GM19238 (cell line): ENCODE data around the gene SLC9A3.

Experiments
- DNase-seq: peaks from one replicate; pipeline ENCODE4 v3.0.0; 2011; ENCODE audit warnings: low spot score; ENCODE audit not compliant: insufficient read length

The SLC9A3 gene

DNA sequence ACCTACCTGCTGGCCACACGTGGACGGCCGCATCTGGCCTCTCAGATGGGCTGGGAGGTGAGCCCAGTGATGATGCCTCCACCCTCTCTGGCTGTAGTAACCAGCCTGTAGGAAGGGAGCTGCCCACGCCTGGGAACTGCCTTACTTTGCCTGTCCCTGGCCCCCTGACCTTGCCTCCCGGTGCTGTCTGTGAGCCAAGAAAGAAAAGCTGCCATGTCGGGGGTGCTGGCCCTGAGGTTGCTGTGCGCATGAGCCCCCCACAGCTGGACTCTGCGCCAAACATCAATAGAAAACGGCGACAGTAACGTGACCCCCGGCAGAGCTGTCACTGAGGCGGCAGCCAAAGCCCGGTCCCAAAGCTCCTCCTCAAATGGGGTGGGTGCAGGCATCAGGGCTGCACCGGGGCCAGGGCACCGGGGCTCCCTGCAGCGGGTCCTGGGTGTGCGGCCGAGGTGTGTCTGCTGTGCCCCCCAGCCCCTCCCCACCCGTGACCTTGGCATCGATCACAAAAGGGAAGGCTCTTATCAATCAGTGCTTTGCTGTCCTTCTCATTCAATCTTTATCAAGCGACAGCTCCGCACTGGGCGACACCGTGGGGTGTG is 15.3 kb upstream of the SLC9A3 start:
- DNase-seq = no peak

DNA sequence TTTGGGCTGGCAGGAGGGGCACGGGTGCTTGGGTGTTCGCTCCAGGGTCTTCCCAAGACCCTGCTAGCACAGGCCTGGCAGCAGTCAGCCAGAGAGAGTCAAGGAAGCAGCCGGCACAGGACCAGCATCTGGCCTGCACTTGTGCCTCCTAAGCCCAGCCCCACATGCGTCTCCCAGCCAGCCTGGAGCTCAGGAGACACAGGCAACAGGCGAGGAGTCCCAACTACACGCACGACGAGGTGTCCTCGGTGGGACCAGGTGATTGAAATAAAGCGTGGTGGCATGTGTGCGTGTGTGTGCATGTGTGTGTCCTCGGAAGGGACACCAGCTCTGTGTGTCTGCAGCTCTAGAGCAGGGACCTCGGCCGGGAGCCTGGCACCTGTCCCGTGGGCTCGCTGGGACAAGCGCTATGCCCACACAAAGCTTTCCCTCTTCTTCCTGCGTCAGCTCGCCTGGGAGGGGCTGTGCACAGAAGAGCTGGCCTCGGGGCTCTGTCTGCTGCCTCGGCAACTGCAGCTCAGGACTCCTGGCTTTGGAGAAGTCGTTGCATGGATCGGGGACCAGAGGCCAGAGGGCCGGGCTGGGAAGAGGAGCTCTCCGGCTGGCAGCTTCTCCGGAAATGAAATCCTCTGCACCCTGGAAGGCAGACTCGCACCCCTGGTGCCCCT is 14.7 kb upstream of the SLC9A3 start:
- no peak for DNase-seq

DNA sequence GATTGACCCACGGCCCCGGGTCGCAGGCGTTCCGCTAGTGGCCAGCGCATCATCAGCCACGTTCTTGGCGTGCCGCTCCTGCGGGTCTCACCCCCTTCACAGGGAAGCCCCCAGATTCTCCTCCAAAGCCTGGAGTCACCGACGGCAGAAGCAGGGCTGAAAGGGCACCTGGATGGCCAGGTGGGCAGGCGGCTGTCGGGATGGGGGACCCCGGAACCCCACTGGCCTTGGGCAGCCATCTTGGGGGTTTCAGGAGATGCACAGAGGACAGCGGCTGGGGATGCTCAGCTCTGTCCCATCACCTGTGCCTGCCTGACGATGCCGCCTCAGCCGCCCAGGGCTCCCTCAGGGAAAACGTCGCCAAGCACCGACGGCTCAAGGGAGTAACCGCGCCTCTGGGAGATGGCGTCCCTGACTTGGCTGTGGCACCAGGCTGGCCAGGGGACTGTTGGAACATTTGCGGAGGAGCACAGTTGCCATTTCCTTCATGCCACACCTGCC is 14.1 kb upstream of the SLC9A3 start:
- DNase-seq = no peak

DNA sequence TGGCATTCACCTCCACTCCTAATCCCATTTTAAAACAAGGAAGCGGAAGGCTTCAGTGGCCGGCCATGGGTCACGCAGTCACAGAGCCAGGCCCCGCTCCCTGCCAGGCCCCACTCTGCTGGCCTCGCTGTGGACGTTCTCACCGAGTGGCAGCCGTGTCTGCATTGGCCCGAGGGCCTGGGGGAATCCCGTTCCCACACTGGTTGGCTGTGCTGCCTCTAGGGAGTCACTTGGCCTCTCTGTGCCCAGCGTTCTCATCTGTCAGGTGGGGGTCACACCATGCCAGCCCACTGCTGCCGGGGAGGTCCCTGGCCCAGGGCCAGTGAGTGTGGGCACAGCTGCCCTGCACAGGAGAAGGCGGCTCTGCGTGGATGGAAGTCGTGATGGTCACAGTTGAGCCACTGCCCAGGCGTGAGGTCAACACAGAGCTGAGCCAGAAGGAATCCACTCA is 13.4 kb upstream of the SLC9A3 start:
- no peak for DNase-seq

DNA sequence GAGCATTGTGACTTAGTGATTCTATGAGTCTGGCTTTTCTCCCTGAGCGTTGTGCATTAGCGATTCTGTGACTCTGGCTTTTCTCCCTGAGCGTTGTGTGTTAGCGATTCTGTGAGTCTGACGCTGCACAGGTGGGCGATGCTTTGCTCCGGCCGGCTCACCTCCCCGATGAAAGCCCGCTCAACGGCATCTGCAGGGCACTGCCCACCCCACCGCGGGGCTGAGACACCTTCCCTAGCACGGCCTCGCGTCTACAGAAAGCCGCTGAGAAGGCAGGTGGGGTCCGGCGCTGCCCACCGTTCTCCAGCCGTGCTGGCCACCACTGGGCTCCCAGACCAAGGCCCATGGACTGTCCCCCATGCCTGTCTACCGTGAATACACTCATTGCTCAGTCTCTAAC is 12.8 kb upstream of the SLC9A3 start:
- DNase-seq = no peak

DNA sequence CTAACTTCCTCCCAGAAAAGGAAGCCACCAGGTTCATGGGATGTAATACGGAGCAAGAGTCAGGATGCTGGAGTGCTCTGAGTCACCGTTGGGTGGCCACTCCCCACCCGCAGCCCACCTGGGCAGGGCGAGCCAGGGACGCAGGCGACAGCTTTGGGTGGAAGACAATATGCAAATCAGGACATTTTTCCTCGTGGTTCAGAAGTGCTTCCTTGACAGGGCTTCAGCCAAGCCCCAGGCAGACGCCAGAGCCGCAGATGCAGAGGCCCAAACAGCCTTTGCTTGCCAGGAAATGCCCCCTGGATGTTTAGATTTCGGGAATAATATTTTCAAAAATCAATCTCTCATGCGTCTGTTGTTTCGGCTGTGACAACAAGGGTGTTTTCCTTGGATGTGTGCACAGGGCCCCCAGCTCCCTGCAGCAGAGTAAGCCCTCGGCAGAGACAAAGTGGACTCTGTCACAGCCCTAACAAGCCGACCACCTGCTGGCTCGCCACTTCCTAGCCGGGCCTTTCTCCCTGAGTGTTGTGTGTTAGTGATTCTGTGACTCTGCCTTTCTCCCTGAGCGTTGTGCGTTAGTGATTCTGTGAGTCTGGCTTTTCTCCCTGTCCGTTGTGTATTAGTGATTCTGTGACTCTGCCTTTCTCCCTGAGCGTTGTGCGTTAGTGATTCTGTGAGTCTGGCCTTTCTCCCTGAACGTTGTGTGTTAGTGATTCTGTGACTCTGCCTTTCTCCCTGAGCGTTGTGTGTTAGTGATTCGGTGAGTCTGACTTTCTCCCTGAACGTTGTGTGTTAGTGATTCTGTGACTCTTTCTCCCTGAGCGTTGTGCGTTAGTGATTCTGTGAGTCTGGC is 11.8 kb upstream of the SLC9A3 start:
- DNase-seq = no peak

DNA sequence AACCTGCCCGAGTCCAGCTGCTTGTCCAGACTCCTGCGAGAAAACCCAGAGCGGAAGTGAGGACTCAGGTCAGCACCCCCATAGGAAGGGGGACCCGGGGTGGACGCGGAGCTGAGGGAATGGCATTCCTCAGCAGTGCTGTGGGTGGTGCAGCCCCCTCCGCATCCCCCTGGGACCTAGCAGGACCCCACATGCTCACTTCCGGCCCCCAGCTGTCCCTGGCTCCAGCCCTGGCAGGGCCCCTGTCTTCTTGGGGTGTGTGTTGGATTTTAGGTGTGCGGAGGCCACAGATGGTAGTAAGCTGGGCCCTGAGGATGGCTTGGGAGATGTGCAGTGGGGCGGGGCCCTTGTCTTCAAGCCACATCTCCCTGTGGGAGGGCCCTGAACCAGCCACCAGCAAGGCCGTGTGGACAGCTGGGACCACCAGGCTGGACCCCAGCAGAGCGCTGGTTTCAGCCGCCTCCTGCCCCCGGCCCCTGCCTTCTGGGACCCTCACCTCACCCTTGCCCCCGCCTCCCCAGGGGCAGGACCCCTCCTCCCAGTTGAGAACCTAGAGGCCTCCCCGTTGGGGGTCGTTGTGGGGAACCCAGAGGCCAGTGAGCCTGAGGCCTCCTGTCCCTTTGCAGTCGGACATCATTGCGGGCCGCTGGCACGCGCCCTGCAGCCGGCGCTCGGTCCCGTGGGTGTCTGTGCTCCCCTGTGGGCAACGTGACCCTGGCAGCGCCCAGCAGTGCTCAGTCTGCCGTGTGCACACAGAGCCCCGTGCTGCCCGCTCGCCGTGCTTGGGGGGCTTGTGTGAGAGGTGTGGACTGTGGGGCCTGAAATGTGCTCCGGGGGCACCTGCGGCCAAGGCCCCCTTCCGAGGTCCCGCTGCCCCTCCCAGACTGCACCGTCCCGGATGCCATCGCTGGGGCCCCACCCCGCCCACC is 10.8 kb upstream of the SLC9A3 start:
- no peak for DNase-seq

DNA sequence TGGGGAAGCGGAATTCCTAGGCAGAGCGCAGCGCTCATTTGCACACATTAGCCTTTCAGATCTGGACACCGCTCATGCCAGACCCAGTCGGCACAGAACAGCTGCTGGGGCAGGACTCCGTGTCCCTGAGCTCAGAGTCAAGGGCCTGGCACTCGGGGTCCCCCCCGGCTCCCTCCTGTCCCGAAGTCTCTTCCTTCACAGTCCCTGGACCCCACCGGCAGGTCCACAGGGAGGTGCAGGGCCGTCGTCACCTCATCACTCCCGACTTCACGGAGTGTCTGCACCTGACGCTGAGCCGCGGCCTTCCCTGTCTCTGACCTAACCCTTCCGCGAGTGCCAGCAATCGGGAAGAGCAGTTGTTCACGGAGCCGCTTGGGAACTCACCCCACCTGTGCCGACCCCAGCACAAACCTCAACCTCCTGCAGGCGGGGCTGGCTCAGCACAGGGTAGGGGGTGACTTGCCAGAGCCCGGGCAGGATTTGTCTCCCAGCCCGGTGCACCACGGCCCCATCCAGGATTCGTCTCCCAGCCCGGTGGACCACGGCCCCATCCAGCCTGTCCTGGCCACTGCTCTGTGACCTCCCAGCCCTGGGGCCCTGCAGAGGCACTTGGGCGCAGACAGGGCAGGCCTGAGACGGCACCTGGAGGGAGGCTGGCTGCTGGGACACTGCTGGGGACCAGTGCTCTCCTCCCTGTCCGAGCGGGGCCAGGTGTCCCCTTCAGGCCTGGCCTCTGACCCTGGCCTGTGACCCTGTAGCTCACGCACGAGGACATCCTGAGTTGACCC is 9.9 kb upstream of the SLC9A3 start:
- no peak for DNase-seq

DNA sequence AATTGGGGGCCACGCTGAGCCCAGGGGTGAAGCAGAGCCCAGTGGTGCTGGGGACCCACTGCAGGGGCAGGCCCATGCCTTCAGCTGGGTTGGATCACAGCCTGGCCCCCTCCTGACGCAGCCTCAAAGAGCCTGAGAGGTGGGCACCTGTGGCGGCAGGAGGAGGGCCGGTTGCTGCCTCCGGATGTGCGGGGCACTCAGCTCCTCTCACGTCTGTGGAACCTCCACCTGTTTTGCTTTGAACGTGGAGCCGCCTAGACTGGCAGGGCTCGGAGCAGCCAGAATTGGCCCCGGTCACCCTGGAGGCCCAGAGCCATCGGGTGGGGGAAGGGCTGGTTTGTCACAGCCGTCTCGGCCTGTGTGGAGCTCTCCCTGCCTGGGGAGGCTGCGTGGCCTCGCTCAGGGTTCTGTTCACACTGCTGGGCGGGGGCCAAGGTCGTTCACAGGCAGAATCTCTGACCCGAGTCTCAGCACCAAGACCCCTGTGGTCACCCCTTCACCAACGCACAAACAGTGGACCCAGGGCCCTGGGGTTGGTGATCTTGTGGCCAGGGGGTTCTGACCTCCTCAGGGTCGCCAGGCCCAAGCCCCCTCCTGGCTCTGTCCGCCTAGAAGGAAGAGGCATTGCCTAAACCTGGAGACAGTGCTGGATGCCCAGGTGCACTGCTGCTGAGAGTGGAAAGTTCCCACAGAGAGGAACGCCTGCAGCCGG is 9.2 kb upstream of the SLC9A3 start:
- DNase-seq = no peak

DNA sequence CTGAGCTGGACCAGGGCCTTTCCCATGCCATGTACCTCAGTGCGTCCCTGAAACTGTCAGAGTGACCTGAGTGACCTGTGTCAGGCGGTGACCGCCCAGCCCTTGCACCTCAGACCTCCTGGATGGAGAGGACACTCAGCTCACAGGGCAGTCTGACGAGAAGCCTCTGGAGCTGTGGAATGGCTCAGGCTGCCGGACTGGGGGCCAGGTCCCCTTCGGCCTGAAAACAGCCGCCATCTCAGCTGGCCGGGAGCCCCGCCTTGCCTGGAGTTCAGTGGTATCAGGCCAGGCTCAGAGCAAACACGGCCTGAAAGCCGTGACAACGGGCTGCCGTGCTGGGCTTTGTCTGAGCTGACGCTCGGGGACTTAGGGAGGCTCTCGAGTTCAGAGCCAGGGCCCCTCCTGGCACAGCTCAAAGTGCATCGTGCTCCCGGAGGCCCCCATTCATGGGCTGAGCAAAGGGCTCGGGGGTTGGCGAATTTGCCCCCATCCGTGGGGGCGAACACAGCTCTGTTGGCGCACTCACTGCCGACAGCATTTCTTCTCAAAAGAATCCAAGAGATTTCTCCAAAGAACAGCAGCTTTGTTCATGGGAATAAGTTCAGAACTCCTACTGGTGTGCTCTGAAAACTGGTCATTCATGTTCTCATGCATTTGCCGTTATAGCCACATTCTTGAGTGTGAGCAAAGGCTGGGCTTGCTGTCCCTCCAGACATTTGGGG is 8.4 kb upstream of the SLC9A3 start:
- DNase-seq = no peak

DNA sequence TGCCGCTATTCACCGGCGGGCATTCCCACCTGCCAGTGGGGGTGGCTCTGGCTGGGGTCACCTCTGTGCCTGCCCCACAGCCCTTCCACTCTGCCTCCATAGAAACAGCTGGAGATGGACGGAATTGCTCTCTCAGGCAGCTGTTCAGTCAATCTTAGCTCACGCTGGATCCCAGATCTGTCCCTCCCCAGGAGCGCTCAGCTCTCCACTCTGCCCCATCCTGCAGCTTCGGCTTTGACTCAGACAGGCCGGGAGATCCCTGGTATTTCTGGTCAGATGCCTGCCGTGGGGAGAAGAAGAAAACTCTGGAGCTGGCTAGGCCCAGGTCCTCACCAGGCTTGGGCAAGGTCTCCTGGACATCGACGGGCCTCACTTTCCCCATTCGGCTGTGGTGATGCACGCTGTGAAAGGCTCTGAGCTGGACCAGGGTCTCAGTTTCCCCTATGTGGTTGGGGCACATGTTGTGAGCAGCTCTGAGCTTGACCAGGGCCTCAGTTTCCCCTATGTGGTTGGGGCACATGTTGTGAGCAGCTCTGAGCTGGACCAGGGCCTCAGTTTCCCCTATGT is 7.6 kb upstream of the SLC9A3 start:
- no peak for DNase-seq

DNA sequence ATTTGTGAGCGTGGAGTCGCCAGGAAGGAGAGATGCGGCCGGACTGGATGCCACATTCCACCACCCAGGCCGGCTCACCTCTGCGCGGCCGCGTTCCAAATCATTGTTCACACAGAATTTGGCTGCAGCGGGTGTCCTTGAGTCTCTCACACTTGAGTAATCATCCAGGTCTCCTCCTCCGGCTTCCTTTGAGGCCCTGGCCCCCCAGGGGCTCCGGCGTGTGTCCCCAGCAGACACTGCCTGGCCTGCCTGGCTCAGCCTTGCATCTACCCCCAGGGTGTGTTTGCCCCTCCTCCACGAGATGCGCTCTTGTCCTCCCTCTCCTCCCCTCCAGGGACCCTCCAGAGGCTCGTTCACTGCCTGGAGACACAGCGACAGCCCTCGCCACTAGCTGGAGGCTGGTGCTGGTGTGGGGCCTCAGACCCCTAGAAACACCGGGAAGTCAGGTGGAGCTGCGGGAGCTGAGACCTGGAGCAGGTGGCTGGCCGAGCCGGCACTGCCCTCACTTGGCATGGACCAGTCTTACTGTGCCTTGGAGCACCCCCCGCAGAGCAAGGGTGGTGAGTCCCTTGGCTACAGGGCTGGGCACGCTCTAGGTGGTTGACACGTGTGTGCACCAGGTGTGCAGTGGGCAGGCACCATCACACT is 7.0 kb upstream of the SLC9A3 start:
- DNase-seq = no peak

DNA sequence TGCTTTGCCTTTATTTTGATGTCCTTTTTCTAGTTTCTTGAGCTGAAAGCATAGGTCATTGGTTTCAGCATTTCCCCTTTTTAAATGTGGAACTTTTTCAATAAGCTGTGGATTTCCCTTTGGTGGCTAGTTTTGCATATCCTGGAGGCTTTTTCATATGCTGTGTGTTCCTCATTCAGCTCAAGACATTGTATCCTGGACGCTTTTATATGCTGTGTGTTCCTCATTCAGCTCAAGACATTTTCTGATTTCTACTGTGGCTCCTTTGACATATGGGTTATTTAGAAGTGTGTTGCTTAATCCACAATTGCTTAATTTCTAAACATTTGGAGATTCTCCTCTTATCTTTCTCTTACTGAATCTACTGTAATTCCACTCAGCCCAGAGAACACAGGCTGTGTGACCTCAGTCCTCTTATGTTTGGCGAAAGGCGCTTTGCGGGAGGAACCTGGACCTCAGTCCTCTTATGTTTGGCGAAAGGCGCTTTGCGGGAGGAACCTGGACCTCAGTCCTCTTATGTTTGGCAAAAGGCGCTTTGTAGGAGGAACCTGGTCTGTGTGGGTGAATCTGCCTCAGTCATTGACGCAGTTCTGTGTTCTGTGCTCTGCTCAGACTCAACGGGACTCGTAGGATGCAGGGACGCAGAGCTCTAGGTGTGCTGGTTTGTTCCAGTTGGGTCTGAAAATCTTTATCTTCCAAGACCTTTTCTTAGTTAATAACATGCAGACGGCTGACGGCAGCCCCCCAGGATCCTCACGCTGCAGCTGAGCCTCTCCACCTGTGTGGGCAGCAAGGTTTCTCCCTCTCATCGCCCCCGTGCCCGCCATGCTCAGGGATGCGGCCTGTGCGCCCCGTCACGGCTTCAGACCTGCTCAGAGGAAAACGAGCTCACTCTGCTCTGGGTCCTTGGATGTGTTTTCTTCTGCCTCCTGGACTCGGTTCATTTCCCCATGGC is 6.0 kb upstream of the SLC9A3 start:
- DNase-seq = no peak

DNA sequence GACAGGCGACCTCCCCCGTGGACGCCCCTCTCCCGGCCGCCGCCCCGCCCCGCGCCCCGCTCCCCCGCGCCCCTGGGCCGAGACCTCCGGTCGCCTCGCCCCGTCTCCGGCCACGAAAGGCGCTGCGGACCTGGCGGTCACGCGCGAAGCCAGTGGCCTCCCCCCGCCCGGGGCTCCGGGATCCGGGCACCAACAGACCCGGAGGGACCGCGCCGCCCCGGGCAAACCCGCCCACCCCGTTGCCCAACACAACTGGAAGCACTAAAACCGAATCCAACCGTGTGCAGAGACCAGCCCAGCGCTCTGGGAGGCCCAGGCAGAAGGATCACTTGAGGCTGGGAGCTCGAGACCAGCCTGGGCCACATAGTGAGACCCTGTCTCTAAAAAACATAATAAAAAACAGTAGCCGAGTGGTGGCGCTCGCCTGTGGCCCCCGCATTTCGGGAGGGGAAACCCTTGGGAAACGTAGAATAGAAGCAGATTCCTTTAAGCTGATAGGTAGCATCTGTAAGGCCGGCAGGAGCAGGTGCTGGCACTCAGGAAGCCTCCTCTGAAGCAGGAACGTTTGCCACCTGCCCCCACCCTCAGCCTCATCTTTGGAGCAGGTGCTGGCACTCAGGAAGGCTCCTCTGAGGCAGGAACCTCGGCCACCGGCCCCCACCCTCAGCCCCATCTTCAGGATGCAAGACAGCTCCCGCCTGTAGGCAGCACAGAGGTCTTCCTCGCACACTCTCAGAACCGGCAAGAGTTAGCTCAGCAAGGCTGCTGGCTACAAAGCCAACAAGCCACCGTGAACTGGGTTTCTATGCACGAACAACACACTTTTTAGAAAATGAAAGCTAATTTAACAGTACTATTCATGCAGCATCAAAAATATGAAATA is 4.6 kb upstream of the SLC9A3 start:
- DNase-seq = no peak

DNA sequence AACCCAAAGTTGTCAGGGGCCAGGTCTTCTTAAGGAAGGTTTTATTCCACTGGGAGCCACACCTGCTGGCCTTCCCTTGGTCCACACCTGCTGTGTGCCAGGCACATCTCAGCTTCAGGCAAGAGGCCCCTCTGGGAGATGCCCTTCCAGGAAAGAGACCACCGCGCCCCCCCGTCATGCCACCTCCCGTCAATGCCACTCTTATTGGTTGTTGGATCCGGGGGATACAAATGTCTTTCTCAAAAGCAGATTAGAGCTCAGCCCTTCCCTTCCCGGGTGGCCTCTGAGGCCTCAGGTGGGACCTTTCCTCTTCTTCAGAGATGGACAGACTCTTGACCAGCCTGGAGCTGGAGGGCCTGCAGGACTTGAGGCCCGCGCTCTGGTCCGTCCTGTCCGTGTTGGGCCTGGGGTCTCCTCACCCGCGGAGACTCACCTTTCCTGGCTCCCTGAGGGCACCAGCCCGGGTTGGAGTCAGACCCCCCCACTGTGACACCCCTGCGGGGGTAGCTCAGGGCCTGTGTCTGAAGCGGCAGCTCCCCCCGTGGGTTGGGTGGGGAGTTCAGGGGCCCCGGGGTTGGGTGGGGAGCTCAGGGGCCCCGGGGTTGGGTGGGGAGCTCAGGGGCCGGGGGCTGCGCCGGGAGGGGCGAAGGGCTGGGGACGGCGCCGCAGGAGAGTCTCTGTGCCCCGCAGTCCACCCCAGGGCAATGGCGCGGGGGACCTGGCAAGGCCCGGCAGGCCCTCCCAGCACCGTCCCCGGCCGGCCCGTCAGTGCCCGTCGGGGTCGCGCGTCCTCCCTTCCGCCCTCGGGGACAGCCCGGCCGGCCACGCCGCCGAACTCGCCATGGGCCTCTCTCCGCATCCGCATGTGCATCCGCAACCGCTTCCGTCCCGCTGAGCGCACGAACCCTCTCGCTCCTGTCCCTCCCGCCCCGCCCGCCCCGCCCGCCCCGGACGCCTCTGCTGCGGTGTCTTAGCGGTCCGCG is 3.7 kb upstream of the SLC9A3 start:
- peak; percentile 74 for DNase-seq
